ENCODE measurements around the gene TTLL11.

- TF ChIP-seq CTCF (IDR thresholded peaks at IDR 0.05) (no peak), POLR2A (IDR thresholded peaks at IDR 0.05) (no peak), POLR2AphosphoS5 (IDR thresholded peaks at IDR 0.05) (no peak)
Observed at GRCh38 chr9:121956808-121957207, 136.3 kb downstream of the TTLL11 start.

All from prostate gland (tissue), 2 donors.